GM12872 (cell line): ENCODE measurements around the gene MIB1.

Source experiments
- CTCF ChIP-seq: IDR thresholded peaks from 3 replicates; pipeline ENCODE4 v1.5.1; 2011; ENCODE audit warnings: low read depth, mild to moderate bottlenecking, low read length, moderate library complexity; ENCODE audit not compliant: insufficient read depth

Gene MIB1

GRCh38 chr18:21706386-21706865 is 34.2 kb upstream of the MIB1 start:
- no peak for TF ChIP-seq CTCF

DNA sequence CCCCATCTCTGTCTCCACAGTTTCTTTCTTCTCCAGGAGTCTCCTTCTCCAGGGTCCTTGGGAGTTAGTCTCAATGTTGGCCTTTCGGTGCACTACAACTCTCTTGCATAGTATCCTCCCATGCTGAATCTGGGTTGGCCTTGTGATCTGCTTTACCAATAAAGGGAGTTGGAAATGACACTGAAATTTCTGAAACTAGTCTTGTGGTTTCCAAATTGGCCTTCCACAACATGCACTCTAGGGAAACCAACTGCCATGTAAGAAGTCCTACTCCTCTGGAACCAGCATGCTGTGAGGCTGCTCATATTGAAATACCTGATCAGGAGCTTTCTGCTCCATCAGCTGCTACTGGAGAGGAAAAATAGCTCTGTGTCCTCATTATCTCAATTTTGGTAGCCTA is 26.1 kb upstream of the MIB1 start:
- no peak for TF ChIP-seq CTCF

DNA sequence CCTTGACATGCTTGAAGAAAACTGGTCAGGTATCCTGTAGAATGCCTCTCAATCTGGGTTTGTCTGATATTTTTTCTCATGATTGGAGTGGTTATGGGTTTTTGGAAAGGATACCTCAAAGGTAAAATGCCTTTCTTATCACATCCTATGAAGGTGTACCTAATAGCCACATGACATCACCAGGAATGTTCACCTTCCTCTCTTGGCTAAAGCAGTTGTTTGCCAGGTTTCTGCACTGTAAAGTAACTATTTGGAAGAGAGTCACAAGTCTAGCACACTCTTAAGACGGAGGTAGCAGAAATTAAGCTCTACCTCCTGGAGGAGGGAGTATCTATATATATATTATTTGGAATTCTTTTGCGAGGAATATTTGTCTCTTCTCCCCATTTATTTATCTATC is 17.9 kb upstream of the MIB1 start:
- TF ChIP-seq CTCF, result no peak

GRCh38 chr18:21725201-21725600 is 15.4 kb upstream of the MIB1 start:
- TF ChIP-seq CTCF, result no peak

DNA sequence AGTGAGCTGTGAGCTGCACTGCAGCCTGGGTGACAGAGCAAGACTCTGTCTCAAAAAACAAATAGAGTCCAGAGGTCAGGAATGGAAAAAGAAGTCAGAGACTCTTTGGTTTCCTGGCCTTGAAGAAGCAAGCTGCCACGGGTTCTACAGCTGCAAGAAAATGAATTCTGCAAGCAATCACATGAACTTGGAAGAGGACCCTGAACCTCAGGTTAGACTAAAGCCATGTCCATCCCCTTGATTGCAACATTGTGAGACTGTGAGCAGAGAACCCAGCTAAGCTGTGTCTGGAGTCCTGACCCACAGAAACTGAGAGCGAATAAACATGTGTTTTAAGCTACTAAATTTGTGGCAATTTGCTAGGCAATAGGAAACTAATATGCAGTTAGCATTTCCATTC is 12.9 kb upstream of the MIB1 start:
- no peak for TF ChIP-seq CTCF

DNA sequence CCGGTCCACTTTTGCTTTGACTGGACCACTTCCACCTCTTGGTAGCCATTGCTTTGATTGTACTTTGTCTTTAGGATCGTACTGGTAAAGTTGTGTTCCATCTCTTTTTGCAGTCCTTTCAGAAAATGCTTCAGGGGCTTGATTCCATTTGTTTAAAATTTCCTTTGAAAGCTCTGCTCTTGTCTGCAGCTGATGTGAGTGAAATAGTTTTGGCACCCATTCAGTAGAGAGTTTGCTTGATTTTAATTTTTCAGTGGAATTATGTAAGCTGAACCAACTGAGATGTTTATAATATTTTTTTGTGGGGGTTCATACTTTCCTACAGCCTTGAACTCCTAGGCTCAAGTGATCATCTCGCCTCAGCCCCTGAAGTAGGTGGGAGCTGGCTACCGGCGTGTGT is 7.6 kb upstream of the MIB1 start:
- TF ChIP-seq CTCF, result no peak

GRCh38 chr18:21735452-21736015 is 5.1 kb upstream of the MIB1 start:
- TF ChIP-seq CTCF, result no peak
